LNCaP clone FGC (cell line): ENCODE measurements around the gene CD247.

ENCODE experiments used
- DNase-seq: peaks from one replicate; pipeline ENCODE4 v3.0.0-alpha.2; 2011; ENCODE audit warnings: low read depth
- H3K4me3 ChIP-seq: 2 replicates; pipeline ENCODE4 v1.5.1; 2011; ENCODE audit warnings: mild to moderate bottlenecking, low read depth, low read length, control low read depth
- CTCF ChIP-seq: IDR thresholded peaks from 2 replicates; pipeline ENCODE4 v1.5.1; 2012; ENCODE audit warnings: mild to moderate bottlenecking; ENCODE audit not compliant: control insufficient read depth, insufficient read depth; ENCODE audit errors: extremely low read depth

CD247 gene

GRCh38 chr1:167529829-167530474, 11.6 kb upstream of the CD247 start:
- DNase-seq = no peak
- no peak overlapping the region for H3K4me3 ChIP-seq
- TF ChIP-seq CTCF = no peak

GRCh38 chr1:167528057-167528728, 9.9 kb upstream of the CD247 start:
- no peak for TF ChIP-seq CTCF
- no peak for DNase-seq
- no peak overlapping the region for H3K4me3 ChIP-seq

GRCh38 chr1:167526667-167527383, 8.5 kb upstream of the CD247 start:
- no peak for TF ChIP-seq CTCF
- DNase-seq = no peak
- H3K4me3 ChIP-seq = no peak overlapping the region

- no peak for DNase-seq
- H3K4me3 ChIP-seq = no peak overlapping the region
- no peak for TF ChIP-seq CTCF
Observed at GRCh38 chr1:167524651-167525050, 6.3 kb upstream of the CD247 start.

- no peak for DNase-seq
- TF ChIP-seq CTCF = no peak
- no peak overlapping the region for H3K4me3 ChIP-seq
Observed at GRCh38 chr1:167522246-167522645, 3.9 kb upstream of the CD247 start.

GRCh38 chr1:167520711-167521206, 2.4 kb upstream of the CD247 start:
- no peak for DNase-seq
- no peak overlapping the region for H3K4me3 ChIP-seq
- TF ChIP-seq CTCF = peak; percentile 32
